ENCODE results near the gene LRRC36. TPM values are rescaled to one million over a fixed set of nuclear protein-coding genes. Genes with fewer than 3 reads are reported as not detected.

LRRC36 gene
- total and polyA plus RNA-seq, 9 of the 15 experiments (the other 6 are each of a cell fraction or from before 2014, with no cell fraction given), result 0.09 to 0.40 (median 0.17) TPM; not detected in 1

GRCh38 chr16:67399218-67399733 lies 72.7 kb downstream of the LRRC36 start (continued):
- TF ChIP-seq RAD21 (CRISPR knock-in tag; conservative IDR thresholded peaks at IDR 0.05 in 1 of 2, IDR thresholded peaks at IDR 0.05 in 1 of 2) (peak; percentile 74 to 89), RCOR1 (IDR thresholded peaks at IDR 0.05; ENCODE audit: borderline replicate concordance in 1 of 2, low read depth in 2 of 2, low read length in 2 of 2) (0 out of 4 replicates have a peak, but pooled peaks of 1 of the 2 experiments have one; percentile 2), ZNF408 (CRISPR knock-in tag; IDR thresholded peaks at IDR 0.05; ENCODE audit: low read depth) (no peak), TFAP4 (CRISPR knock-in tag; IDR thresholded peaks at IDR 0.05; ENCODE audit: borderline replicate concordance) (peak; percentile 64; the same call in 1 of the 2 replicates), CTCFL (IDR thresholded peaks at IDR 0.05; ENCODE audit: borderline replicate concordance, insufficient read depth, low read depth, low read length, poor library complexity, severe bottlenecking) (peak; percentile 33), NR3C1 (CRISPR knock-in tag; IDR thresholded peaks at IDR 0.05) (no peak), STAG1 (CRISPR knock-in tag; IDR thresholded peaks at IDR 0.05; ENCODE audit: borderline replicate concordance) (no peak), ARID2 (IDR thresholded peaks at IDR 0.05) (peak; percentile 58; the same call in 1 of the 2 replicates), HMGN3 (IDR thresholded peaks at IDR 0.05; ENCODE audit: borderline replicate concordance, extremely low read depth, insufficient read length, low read depth, low read length) (peak; percentile 47), ZNF124 (CRISPR knock-in tag; IDR thresholded peaks at IDR 0.05) (no peak), DMBX1 (CRISPR knock-in tag; IDR thresholded peaks at IDR 0.05; ENCODE audit: borderline replicate concordance) (no peak), TARDBP (IDR thresholded peaks at IDR 0.05) (no peak), EP400 (IDR thresholded peaks at IDR 0.05) (no peak), SAFB2 (IDR thresholded peaks at IDR 0.05; ENCODE audit: borderline replicate concordance, low read depth, low read length, severe bottlenecking) (no peak), CHCHD3 (CRISPR knock-in tag; IDR thresholded peaks at IDR 0.05) (no peak), FUS (optimal IDR thresholded peaks at IDR 0.05; ENCODE audit: low read depth, low read length) (no peak), ZNF395 (CRISPR knock-in tag; IDR thresholded peaks at IDR 0.05) (no peak), E2F5 (CRISPR knock-in tag; IDR thresholded peaks at IDR 0.05) (no peak), GTF2B (IDR thresholded peaks at IDR 0.05; ENCODE audit: extremely low read depth, insufficient read length) (no peak), ZKSCAN3 (CRISPR knock-in tag; IDR thresholded peaks at IDR 0.05) (no peak), ZNF175 (CRISPR knock-in tag; IDR thresholded peaks at IDR 0.05; ENCODE audit: low read depth) (no peak), ZNF212 (CRISPR knock-in tag; IDR thresholded peaks at IDR 0.05) (no peak), ZNF143 (CRISPR knock-in tag; IDR thresholded peaks at IDR 0.05) (no peak)

Data from K562 (cell line).